HG02840 (cell line): ENCODE data around the gene LILRA2.
"Not testable (repeated sequence)": the region's sequence is repeated elsewhere in the genome, so short reads cannot be mapped to it uniquely, and the experiment has no call there.

Experiments used
- ATAC-seq: cut with Tn5 transposase; IDR thresholded peaks from one replicate; pipeline ENCODE4 v1.9.1; 2021; ENCODE audit warnings: mild to moderate bottlenecking, moderate library complexity, moderate number of reproducible peaks; ENCODE audit not compliant: unreplicated experiment, low FRiP score

Gene LILRA2

GRCh38 chr19:54608205-54608604 lies 34.6 kb downstream of the LILRA2 start:
- ATAC-seq, result no peak

GRCh38 chr19:54608792-54609191 lies 35.2 kb downstream of the LILRA2 start:
- ATAC-seq, result no peak

- ATAC-seq, result no peak
Measured at GRCh38 chr19:54609356-54609791, 35.8 kb downstream of the LILRA2 start.

GRCh38 chr19:54612428-54612827 lies 38.8 kb downstream of the LILRA2 start:
- ATAC-seq, result no peak

GRCh38 chr19:54614726-54615125 lies 41.1 kb downstream of the LILRA2 start:
- no peak for ATAC-seq

- peak; percentile 42 for ATAC-seq
Measured at GRCh38 chr19:54616057-54616456, 42.5 kb downstream of the LILRA2 start.

GRCh38 chr19:54616821-54617560 lies 43.4 kb downstream of the LILRA2 start:
- ATAC-seq, result peak; percentile 64

- ATAC-seq, result no peak
Measured at GRCh38 chr19:54620464-54620863, 46.9 kb downstream of the LILRA2 start.

- ATAC-seq, result no peak
Measured at GRCh38 chr19:54622431-54622830, 48.8 kb downstream of the LILRA2 start.

- ATAC-seq, result not testable (repeated sequence)
Measured at GRCh38 chr19:54624234-54624633, 50.6 kb downstream of the LILRA2 start.

- ATAC-seq, result not testable (repeated sequence)
Measured at GRCh38 chr19:54624934-54625730, 51.5 kb downstream of the LILRA2 start.

- no peak for ATAC-seq
Measured at GRCh38 chr19:54626757-54627156, 53.2 kb downstream of the LILRA2 start.

GRCh38 chr19:54627912-54628311 lies 54.3 kb downstream of the LILRA2 start:
- not testable (repeated sequence) for ATAC-seq

GRCh38 chr19:54630262-54630661 lies 56.7 kb downstream of the LILRA2 start, which contains the start of gene LILRB1:
LILRB1 (plus strand) TSS chr19:54630484; CDS start chr19:54631074, 590 bp downstream.
- not testable (repeated sequence) for ATAC-seq

- no peak for ATAC-seq
Measured at GRCh38 chr19:54630782-54631181, 57.2 kb downstream of the LILRA2 start.

GRCh38 chr19:54631489-54632337 lies 58.1 kb downstream of the LILRA2 start:
- not testable (repeated sequence) for ATAC-seq

GRCh38 chr19:54632517-54632916 lies 58.9 kb downstream of the LILRA2 start:
- not testable (repeated sequence) for ATAC-seq

- ATAC-seq, result no peak
Measured at GRCh38 chr19:54633401-54633800, 59.8 kb downstream of the LILRA2 start.

GRCh38 chr19:54636081-54636480 lies 62.5 kb downstream of the LILRA2 start:
- not testable (repeated sequence) for ATAC-seq

- no peak for ATAC-seq
Measured at GRCh38 chr19:54638683-54639082, 65.1 kb downstream of the LILRA2 start.
